HepG2 (cell line): ENCODE results near the gene PRRT2. TPM values are rescaled to one million over a fixed set of nuclear protein-coding genes. Genes with fewer than 3 reads are reported as not detected.

Experiments
- CEBPG ChIP-seq: IDR thresholded peaks from 2 replicates; pipeline ENCODE4 v1.6.1; 2016
- EP300 ChIP-seq, 3 experiments: sonication (generic) in 1 of 3; formaldehyde crosslinking in 1 of 3; IDR thresholded peaks; 2 replicates each; pipeline versions ENCODE4 v1.5.1 to v1.6.1; 2011 to 2020; ENCODE audit warnings: low read depth in 2 of 3, low read length in 2 of 3, borderline replicate concordance in 1 of 3, improper control_type of control experiment in 1 of 3, mild to moderate bottlenecking in 1 of 3, missing genetic modification reagents in 1 of 3, moderate library complexity in 1 of 3
- FIP1L1 ChIP-seq: fragments of 200-400 bp; formaldehyde crosslinking; IDR thresholded peaks from 2 replicates; pipeline ENCODE4 v1.6.1; 2018; ENCODE audit warnings: low read depth, mild to moderate bottlenecking, low read length, moderate library complexity, borderline replicate concordance; ENCODE audit not compliant: insufficient read depth
- HNF4A ChIP-seq: sonication (generic); formaldehyde crosslinking; IDR thresholded peaks from 2 replicates; pipeline ENCODE4 v1.4.0; 2020; ENCODE audit warnings: missing genetic modification reagents
- NR2C2 ChIP-seq: sonication (generic); formaldehyde crosslinking; IDR thresholded peaks from 2 replicates; pipeline ENCODE4 v1.4.0; 2020; ENCODE audit warnings: missing genetic modification reagents, mild to moderate bottlenecking, moderate library complexity, borderline replicate concordance
- RBFOX2 ChIP-seq: fragments of 200-400 bp; formaldehyde crosslinking; IDR thresholded peaks from 2 replicates; pipeline ENCODE4 v1.6.1; 2017; ENCODE audit warnings: low read depth, mild to moderate bottlenecking, low read length
- ZC3H13 ChIP-seq: sonication (generic); formaldehyde crosslinking; IDR thresholded peaks from 2 replicates; pipeline ENCODE4 v1.8.1; 2023; ENCODE audit warnings: mild to moderate bottlenecking, missing genetic modification reagents, moderate library complexity
- ZNF3 ChIP-seq: IDR thresholded peaks from 2 replicates; pipeline ENCODE4 v1.7.0; 2017; ENCODE audit warnings: inconsistent platforms
- ZNF317 ChIP-seq: sonication (generic); formaldehyde crosslinking; IDR thresholded peaks from 2 replicates; pipeline ENCODE4 v1.5.0; 2020; ENCODE audit warnings: mild to moderate bottlenecking, missing genetic modification reagents
- ZNF326 ChIP-seq: sonication (generic); formaldehyde crosslinking; IDR thresholded peaks from 2 replicates; pipeline ENCODE4 v1.4.0; 2020; ENCODE audit warnings: missing genetic modification reagents, borderline replicate concordance
- ZNF431 ChIP-seq: sonication (generic); formaldehyde crosslinking; IDR thresholded peaks from 2 replicates; pipeline ENCODE4 v1.9.0; 2022; ENCODE audit warnings: missing genetic modification reagents, low read depth, mild to moderate bottlenecking, borderline replicate concordance
- ZNF558 ChIP-seq: sonication (generic); formaldehyde crosslinking; IDR thresholded peaks from 2 replicates; pipeline ENCODE4 v1.9.0; 2022; ENCODE audit warnings: mild to moderate bottlenecking, missing genetic modification reagents, borderline replicate concordance
- ZNF720 ChIP-seq: sonication (generic); formaldehyde crosslinking; IDR thresholded peaks from 2 replicates; pipeline ENCODE4 v1.4.0; 2020; ENCODE audit warnings: missing genetic modification reagents
- ZNF83 ChIP-seq: sonication (generic); formaldehyde crosslinking; IDR thresholded peaks from 2 replicates; pipeline ENCODE4 v1.4.0; 2020; ENCODE audit warnings: missing genetic modification reagents, mild to moderate bottlenecking, borderline replicate concordance
- polyA plus RNA-seq, 8 experiments: library from polyadenylated mRNA; depleted of rRNA in 3 of 8; stranded (reverse) in 7 of 8; unstranded in 1 of 8; fragments of >200 nt; fragmentation: Illumina TruSeq in 4 of 8; extraction: Trizol in 4 of 8; gene quantifications; 2 replicates each; pipeline versions ENCODE4 v1.2.1 to v1.2.3, GENCODE V29; 2011 to 2016; ENCODE audit warnings: low read depth in 4 of 8, missing spikeins in 1 of 8, mixed read lengths in 1 of 8; ENCODE audit not compliant: insufficient read depth in 1 of 8
- total RNA-seq, 5 experiments: library from RNA; depleted of rRNA; stranded (reverse); fragments of >200 nt; fragmentation: Illumina TruSeq; extraction: Trizol; gene quantifications; 2 replicates each; pipeline ENCODE4 v1.2.3, GENCODE V29; 2016; ENCODE audit warnings: low read depth in 1 of 5
- TF ChIP-seq, protein P1 (sequence below): sonication (generic); formaldehyde crosslinking; IDR thresholded peaks from 2 replicates; pipeline ENCODE4 v1.5.0; 2020; ENCODE audit warnings: missing genetic modification reagents
- TF ChIP-seq, protein P2 (sequence below): IDR thresholded peaks from 2 replicates; pipeline ENCODE4 v1.6.1; 2016; ENCODE audit warnings: low read depth
- TF ChIP-seq, protein P3 (sequence below): sonication (generic); formaldehyde crosslinking; IDR thresholded peaks from 2 replicates; pipeline ENCODE4 v1.4.0; 2020; ENCODE audit warnings: missing genetic modification reagents
- TF ChIP-seq, protein P4 (sequence below): sonication (generic); formaldehyde crosslinking; IDR thresholded peaks from 2 replicates; pipeline ENCODE4 v1.4.0; 2020; ENCODE audit warnings: missing genetic modification reagents
- TF ChIP-seq, protein P5 (sequence below): sonication (generic); formaldehyde crosslinking; IDR thresholded peaks from 2 replicates; pipeline ENCODE4 v1.5.0; 2020; ENCODE audit warnings: mild to moderate bottlenecking, missing genetic modification reagents, borderline replicate concordance

PRRT2 gene
- total and polyA plus RNA-seq, 2 of the 13 experiments (the other 11 are each of a cell fraction or from before 2014, with no cell fraction given): 0.51 to 1.1 TPM

DNA sequence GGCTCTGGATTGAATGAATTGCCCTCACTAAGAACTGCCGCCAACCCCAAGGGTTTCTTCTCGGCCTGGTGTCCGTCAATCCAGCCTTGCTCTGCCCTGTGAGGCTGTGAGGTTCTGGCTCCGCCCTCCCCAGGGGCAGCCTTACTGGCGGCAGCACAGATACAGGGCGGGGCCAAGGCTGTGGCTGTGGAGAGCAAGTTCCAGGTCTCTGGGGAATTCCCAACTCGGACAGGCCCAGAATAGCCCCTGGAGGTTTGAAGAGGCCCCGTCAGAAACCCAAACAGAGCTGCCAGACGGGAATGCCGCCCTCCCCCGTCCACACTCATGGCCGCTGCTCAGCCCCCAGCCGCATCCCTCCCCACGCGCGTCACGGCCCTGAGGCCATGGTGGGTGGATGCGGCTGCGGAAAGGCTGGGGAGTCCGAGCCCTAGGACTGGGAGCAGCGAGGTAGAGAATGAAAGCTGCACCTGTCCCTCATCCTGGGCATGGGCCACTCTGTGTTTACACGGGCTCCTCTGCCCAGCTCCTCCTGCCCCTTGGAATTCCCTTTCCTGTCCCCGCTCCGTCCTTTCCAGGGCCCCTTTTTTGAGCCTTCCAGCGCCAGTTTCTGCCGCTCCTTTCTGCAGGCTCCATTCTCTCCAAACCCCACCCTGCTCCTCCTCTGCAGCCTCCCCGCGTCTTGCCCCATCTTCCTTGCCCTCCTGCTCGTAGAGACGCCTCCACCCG lies 660 bp upstream of the PRRT2 start (continued):
- TF ChIP-seq, protein P1, sequence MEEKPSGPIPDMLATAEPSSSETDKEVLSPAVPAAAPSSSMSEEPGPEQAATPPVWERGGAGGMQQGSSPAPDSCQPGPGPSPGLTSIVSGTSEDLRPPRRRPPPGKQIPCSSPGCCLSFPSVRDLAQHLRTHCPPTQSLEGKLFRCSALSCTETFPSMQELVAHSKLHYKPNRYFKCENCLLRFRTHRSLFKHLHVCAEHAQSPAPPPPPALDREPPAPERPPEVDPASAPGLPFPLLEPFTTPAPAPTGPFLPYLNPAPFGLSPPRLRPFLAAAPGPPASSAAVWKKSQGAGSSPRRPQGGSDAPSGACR (CRISPR knock-in tag): no peak
- TF ChIP-seq, protein P2, sequence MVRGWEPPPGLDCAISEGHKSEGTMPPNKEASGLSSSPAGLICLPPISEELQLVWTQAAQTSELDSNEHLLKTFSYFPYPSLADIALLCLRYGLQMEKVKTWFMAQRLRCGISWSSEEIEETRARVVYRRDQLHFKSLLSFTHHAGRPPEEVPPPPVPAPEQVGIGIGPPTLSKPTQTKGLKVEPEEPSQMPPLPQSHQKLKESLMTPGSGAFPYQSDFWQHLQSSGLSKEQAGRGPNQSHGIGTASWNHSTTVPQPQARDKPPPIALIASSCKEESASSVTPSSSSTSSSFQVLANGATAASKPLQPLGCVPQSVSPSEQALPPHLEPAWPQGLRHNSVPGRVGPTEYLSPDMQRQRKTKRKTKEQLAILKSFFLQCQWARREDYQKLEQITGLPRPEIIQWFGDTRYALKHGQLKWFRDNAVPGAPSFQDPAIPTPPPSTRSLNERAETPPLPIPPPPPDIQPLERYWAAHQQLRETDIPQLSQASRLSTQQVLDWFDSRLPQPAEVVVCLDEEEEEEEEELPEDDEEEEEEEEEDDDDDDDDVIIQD (CRISPR knock-in tag): peak; percentile 56; the same call in 1 of the 2 replicates
- no peak for TF ChIP-seq HNF4A
- peak; percentile 25; the same call in 1 of the 2 replicates for TF ChIP-seq ZNF317 (CRISPR knock-in tag)
- TF ChIP-seq ZNF558: no peak
- 0 out of 2 replicates have a peak, but pooled peaks have one; percentile 82 for TF ChIP-seq ZNF326 (CRISPR knock-in tag)
- no peak for TF ChIP-seq ZNF431 (CRISPR knock-in tag)
- TF ChIP-seq ZNF83: no peak; the same call in 1 of the 2 replicates
- TF ChIP-seq, protein P3, sequence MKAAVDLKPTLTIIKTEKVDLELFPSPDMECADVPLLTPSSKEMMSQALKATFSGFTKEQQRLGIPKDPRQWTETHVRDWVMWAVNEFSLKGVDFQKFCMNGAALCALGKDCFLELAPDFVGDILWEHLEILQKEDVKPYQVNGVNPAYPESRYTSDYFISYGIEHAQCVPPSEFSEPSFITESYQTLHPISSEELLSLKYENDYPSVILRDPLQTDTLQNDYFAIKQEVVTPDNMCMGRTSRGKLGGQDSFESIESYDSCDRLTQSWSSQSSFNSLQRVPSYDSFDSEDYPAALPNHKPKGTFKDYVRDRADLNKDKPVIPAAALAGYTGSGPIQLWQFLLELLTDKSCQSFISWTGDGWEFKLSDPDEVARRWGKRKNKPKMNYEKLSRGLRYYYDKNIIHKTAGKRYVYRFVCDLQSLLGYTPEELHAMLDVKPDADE: no peak; the same call in 1 of the 2 replicates
- peak; percentile 89 for TF ChIP-seq RBFOX2
- no peak for TF ChIP-seq CEBPG (CRISPR knock-in tag)
- no peak for TF ChIP-seq ZNF3
- no peak for TF ChIP-seq EP300 (IDR thresholded peaks at IDR 0.05; ENCODE audit: low read depth in 2 of 2, low read length in 2 of 2)
- no peak for TF ChIP-seq EP300 (CRISPR knock-in tag; IDR thresholded peaks at IDR 0.05; ENCODE audit: borderline replicate concordance)
- TF ChIP-seq ZC3H13 (CRISPR knock-in tag): 0 out of 2 replicates have a peak, but pooled peaks have one; percentile 57
- TF ChIP-seq NR2C2: no peak; the same call in 1 of the 2 replicates
- TF ChIP-seq, protein P4, sequence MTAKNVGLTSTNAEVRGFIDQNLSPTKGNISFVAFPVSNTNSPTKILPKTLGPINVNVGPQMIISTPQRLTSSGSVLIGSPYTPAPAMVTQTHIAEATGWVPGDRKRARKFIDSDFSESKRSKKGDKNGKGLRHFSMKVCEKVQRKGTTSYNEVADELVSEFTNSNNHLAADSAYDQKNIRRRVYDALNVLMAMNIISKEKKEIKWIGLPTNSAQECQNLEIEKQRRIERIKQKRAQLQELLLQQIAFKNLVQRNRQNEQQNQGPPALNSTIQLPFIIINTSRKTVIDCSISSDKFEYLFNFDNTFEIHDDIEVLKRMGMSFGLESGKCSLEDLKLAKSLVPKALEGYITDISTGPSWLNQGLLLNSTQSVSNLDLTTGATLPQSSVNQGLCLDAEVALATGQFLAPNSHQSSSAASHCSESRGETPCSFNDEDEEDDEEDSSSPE (CRISPR knock-in tag): no peak
- peak; percentile 95; the same call in 1 of the 2 replicates for TF ChIP-seq FIP1L1
- no peak; the same call in 1 of the 2 replicates for TF ChIP-seq ZNF720 (CRISPR knock-in tag)
- TF ChIP-seq, protein P5, sequence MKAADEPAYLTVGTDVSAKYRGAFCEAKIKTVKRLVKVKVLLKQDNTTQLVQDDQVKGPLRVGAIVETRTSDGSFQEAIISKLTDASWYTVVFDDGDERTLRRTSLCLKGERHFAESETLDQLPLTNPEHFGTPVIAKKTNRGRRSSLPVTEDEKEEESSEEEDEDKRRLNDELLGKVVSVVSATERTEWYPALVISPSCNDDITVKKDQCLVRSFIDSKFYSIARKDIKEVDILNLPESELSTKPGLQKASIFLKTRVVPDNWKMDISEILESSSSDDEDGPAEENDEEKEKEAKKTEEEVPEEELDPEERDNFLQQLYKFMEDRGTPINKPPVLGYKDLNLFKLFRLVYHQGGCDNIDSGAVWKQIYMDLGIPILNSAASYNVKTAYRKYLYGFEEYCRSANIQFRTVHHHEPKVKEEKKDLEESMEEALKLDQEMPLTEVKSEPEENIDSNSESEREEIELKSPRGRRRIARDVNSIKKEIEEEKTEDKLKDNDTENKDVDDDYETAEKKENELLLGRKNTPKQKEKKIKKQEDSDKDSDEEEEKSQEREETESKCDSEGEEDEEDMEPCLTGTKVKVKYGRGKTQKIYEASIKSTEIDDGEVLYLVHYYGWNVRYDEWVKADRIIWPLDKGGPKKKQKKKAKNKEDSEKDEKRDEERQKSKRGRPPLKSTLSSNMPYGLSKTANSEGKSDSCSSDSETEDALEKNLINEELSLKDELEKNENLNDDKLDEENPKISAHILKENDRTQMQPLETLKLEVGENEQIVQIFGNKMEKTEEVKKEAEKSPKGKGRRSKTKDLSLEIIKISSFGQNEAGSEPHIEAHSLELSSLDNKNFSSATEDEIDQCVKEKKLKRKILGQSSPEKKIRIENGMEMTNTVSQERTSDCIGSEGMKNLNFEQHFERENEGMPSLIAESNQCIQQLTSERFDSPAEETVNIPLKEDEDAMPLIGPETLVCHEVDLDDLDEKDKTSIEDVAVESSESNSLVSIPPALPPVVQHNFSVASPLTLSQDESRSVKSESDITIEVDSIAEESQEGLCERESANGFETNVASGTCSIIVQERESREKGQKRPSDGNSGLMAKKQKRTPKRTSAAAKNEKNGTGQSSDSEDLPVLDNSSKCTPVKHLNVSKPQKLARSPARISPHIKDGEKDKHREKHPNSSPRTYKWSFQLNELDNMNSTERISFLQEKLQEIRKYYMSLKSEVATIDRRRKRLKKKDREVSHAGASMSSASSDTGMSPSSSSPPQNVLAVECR (CRISPR knock-in tag): peak; percentile 63; the same call in 1 of the 2 replicates
